Prostate gland (tissue), 2 donors: ENCODE measurements around the gene CSGALNACT2. TPM values are rescaled to one million over a fixed set of nuclear protein-coding genes. Genes with fewer than 3 reads are reported as not detected.
"Not testable (repeated sequence)": the region's sequence is repeated elsewhere in the genome, so short reads cannot be mapped to it uniquely, and the experiment has no call there.

ENCODE experiments used
- DNase-seq: peaks from one replicate; pipeline ENCODE4 v3.0.0-alpha.2; 2019; ENCODE audit warnings: low spot score
- H3K27ac ChIP-seq, 2 donors: fragments of 200-600 bp; sonication (generic); 2 replicates each; pipeline ENCODE4 v1.5.1; 2017 to 2019
- H3K27me3 ChIP-seq: fragments of 200-600 bp; sonication (generic); replicated peaks from 2 replicates; pipeline ENCODE4 v1.5.1; 2019; ENCODE audit not compliant: insufficient read depth
- H3K36me3 ChIP-seq, 2 donors: fragments of 200-600 bp; sonication (generic); 1 replicate in 1 of 2; 2 replicates in 1 of 2; pipeline versions ENCODE4 v1.5.1 to v1.8.1; 2017 to 2019
- H3K4me1 ChIP-seq: fragments of 200-600 bp; sonication (generic); replicated peaks from 2 replicates; pipeline ENCODE4 v1.5.1; 2019
- H3K4me3 ChIP-seq, 2 donors: fragments of 200-600 bp; sonication (generic); 2 replicates each; pipeline ENCODE4 v1.5.1; 2017 to 2019
- H3K9me3 ChIP-seq: fragments of 200-600 bp; sonication (generic); 2 replicates; pipeline ENCODE4 v1.5.1; 2017
- POLR2A ChIP-seq: fragments of 450-650 bp; IDR thresholded peaks from one replicate; pipeline ENCODE4 v1.6.1; 2016; ENCODE audit warnings: antibody characterized with exemption, mild to moderate bottlenecking
- POLR2AphosphoS5 ChIP-seq: sonication (generic); formaldehyde crosslinking; IDR thresholded peaks from one replicate; pipeline ENCODE4 v1.6.1; 2017; ENCODE audit warnings: antibody characterized with exemption
- WGBS: methylation state at CpG from one replicate; pipeline ENCODE4 v1.1.5; 2018; 5-methylcytosine and 5-hydroxymethylcytosine counted together
- intact Hi-C: fragments of 100-400 bp; cut with DNase I; formaldehyde crosslinking; loops from one replicate; pipeline ENCODE4 v1.14.2; 2022
- total RNA-seq, 2 donors: library from RNA; depleted of rRNA; stranded (reverse); fragments of >200 nt; gene quantifications; one replicate each; pipeline ENCODE4 v1.1.0, GENCODE V29; 2016
- TF ChIP-seq, protein P1 (sequence below), 4 experiments: fragments of 200-600 bp in 2 of 4; fragments of 450-650 bp in 2 of 4; sonication (generic) in 2 of 4; IDR thresholded peaks; 1 replicate in 3 of 4; 2 replicates in 1 of 4; pipeline ENCODE4 v1.5.1; 2016 to 2019; ENCODE audit warnings: antibody characterized with exemption in 4 of 4, mild to moderate bottlenecking in 2 of 4, moderate library complexity in 2 of 4

CSGALNACT2 gene
- total RNA-seq, 2 donors from 2014 or later: 10.0 to 15.9 TPM

DNA sequence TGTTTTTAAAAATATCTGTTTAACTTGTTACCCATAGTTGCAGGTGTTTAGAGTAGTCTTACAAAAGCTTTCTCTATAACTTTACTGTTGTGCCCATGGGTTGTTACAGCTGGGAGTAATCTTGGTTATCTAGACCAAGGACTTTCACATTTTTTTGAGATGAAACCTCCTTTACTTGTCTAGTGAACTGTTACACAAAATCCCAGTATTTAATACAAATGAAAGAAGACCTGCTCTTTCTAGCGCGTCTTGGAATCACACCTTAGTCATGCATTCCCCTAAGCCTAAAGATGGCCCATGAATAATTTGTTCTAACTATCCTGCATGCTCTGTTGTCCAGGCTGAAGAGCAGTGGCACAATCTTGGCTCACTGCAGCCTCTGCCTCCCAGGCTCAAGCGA, 38.0 kb downstream of the CSGALNACT2 start:
- no peak for DNase-seq
- Histone ChIP-seq H3K4me3 (no peak overlapping the region), H3K4me1 (no peaks in the 10 kb centered on the region), H3K36me3 (no peaks in the 10 kb centered on the region), H3K9me3 (no peaks in the 10 kb centered on the region), H3K27ac (no peak overlapping the region), H3K27me3 (no peaks in the 10 kb centered on the region)
- 98% methylated on average over 3 of the region's 3 CpGs for WGBS
- intact Hi-C loops: no loop called here
- TF ChIP-seq, protein P1, sequence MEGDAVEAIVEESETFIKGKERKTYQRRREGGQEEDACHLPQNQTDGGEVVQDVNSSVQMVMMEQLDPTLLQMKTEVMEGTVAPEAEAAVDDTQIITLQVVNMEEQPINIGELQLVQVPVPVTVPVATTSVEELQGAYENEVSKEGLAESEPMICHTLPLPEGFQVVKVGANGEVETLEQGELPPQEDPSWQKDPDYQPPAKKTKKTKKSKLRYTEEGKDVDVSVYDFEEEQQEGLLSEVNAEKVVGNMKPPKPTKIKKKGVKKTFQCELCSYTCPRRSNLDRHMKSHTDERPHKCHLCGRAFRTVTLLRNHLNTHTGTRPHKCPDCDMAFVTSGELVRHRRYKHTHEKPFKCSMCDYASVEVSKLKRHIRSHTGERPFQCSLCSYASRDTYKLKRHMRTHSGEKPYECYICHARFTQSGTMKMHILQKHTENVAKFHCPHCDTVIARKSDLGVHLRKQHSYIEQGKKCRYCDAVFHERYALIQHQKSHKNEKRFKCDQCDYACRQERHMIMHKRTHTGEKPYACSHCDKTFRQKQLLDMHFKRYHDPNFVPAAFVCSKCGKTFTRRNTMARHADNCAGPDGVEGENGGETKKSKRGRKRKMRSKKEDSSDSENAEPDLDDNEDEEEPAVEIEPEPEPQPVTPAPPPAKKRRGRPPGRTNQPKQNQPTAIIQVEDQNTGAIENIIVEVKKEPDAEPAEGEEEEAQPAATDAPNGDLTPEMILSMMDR (IDR thresholded peaks at IDR 0.05): no peak
- TF ChIP-seq POLR2AphosphoS5 (no peak), POLR2A (no peak)

DNA sequence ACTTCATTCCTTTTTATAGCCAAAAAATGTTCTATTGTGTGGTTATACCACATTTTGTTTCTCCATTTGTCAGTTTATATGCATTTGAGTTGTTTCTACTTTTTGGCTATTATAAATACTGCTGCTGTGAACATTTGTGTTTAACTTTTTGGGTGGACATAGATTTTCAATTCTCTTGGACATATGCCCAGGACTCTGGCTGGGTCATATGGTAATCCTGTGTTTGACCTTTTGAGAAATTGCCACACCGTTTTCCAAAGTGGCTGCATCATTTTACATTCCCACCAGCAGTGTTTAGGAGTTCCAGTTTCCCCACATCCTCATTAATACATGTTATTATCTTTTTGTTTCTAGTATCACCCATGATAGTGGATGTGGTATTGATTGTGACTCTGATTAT, 39.4 kb downstream of the CSGALNACT2 start:
- Histone ChIP-seq H3K27me3 (no peaks in the 10 kb centered on the region), H3K9me3 (no peaks in the 10 kb centered on the region), H3K4me3 (no peak overlapping the region), H3K27ac (no peak overlapping the region), H3K36me3 (no peaks in the 10 kb centered on the region), H3K4me1 (no peaks in the 10 kb centered on the region)
- intact Hi-C loops: no loop called here
- no peak for DNase-seq
- 89% methylated on average over 1 of the region's 1 CpG for WGBS
- TF ChIP-seq, protein P1 (IDR thresholded peaks at IDR 0.05): no peak
- no peak for TF ChIP-seq POLR2A
- TF ChIP-seq POLR2AphosphoS5: no peak

DNA sequence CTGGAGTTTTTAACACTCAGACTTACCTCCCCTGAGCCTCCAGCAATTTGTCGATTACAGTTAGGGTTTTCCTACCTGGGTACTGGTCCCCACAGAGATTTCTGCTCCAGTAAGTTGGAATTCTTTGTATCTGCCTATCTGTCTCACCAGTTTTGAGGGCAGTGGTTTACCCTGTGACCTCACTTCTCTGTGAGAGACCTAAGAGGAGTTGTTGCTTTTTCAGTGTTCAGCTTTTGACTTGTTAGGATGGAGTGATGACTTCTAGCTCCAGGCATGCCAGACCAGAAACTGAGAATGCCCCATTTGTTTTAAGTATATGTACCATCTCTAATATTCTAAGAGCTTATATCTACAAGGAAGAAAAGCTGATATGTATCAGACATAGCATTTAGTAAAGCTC, 42.9 kb downstream of the CSGALNACT2 start:
- H3K4me1 ChIP-seq: no peaks in the 10 kb centered on the region
- intact Hi-C loops: no loop called here
- WGBS: 100% methylated on average over 1 of the region's 1 CpG
- no peak for DNase-seq
- no peaks in the 10 kb centered on the region for H3K36me3 ChIP-seq
- TF ChIP-seq POLR2AphosphoS5 (no peak), POLR2A (no peak)
- TF ChIP-seq, protein P1 (IDR thresholded peaks at IDR 0.05): no peak
- H3K4me3 ChIP-seq: no peak overlapping the region
- H3K27ac ChIP-seq: no peak overlapping the region
- H3K27me3 ChIP-seq: no peaks in the 10 kb centered on the region
- no peaks in the 10 kb centered on the region for H3K9me3 ChIP-seq

DNA sequence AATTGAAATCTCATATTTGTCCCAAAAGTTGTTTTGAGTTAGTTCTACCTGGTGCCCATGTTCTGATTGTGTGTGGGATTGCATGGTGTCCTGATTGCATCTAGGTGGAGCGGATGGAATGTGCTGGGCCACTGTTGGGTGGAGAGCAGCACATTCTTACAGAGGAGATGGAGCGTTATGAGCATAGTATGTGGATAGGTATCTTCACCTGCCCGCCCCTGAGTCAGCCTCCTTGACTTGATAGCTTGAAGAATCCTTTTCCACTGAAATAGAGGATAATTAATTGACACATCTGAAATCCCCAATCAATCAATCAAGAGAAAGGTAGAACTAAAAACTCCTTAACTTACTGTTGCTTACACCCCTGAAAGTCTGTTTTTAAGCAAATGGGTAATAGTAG, 45.5 kb downstream of the CSGALNACT2 start:
- H3K4me1 ChIP-seq, DNase-seq, H3K4me3 ChIP-seq, H3K9me3 ChIP-seq, H3K36me3 ChIP-seq, intact Hi-C loops, H3K27me3 ChIP-seq: not testable (repeated sequence)
- H3K27ac ChIP-seq: peak overlapping the region in 1 of 2 donors; percentile 64
- WGBS: 95% methylated on average over 3 of the region's 3 CpGs

DNA sequence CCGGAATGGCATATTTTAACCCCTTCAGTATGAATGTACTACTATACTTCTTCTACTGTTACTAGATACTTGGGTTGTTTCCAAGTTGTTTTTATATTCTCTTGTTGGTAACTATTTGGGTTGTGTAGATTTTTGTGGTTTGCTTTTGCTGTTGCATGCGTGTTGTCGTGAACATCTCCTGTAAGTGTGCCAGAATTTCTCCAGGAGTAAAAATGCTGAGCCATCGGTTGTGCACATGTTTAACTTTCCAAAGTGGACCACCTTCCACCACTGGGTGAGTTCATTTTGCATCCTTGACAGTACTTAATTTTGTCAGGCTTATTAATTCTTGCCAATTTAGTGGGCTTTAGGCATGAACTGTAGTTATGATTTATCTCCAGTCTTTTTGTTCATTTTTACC, 47.9 kb downstream of the CSGALNACT2 start:
- H3K4me1 ChIP-seq: no peaks in the 10 kb centered on the region
- no peak for DNase-seq
- 82% methylated on average over 4 of the region's 4 CpGs for WGBS
- H3K27ac ChIP-seq: peak overlapping the region in 1 of 2 donors; percentile 59
- TF ChIP-seq POLR2AphosphoS5 (no peak), POLR2A (no peak)
- no peaks in the 10 kb centered on the region for H3K36me3 ChIP-seq
- H3K4me3 ChIP-seq: no peak overlapping the region
- intact Hi-C loops: no loop called here
- no peaks in the 10 kb centered on the region for H3K27me3 ChIP-seq
- H3K9me3 ChIP-seq: no peaks in the 10 kb centered on the region

DNA sequence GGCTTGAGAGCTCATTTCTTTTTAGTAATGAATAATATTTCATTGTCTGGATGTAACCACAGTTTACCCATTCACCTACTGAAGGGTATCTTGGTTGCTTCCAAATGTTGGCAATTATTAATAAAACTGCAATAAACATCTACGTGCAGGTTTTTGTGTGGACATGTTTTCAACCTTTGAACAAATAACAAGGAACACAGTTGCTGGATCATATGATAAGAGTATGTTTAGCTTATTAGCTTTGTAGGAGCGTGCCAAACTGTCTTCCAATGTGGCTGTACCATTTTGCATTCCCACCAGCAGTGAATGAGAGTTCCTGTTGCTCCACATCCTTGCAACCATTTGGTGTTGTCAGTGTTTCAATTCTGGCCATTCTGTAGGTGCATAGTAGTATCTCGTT, 49.0 kb downstream of the CSGALNACT2 start:
- intact Hi-C loops: no loop called here
- H3K4me1 ChIP-seq: no peaks in the 10 kb centered on the region
- WGBS: 73% methylated on average over 3 of the region's 3 CpGs
- no peaks in the 10 kb centered on the region for H3K36me3 ChIP-seq
- H3K27ac ChIP-seq: peak overlapping the region in 1 of 2 donors; percentile 59
- DNase-seq: no peak
- H3K4me3 ChIP-seq: no peak overlapping the region
- TF ChIP-seq, protein P1 (IDR thresholded peaks at IDR 0.05): no peak
- TF ChIP-seq POLR2AphosphoS5: peak; percentile 77
- no peak for TF ChIP-seq POLR2A
- no peaks in the 10 kb centered on the region for H3K27me3 ChIP-seq
- no peaks in the 10 kb centered on the region for H3K9me3 ChIP-seq
